ENCODE measurements around the gene CCDC198. TPM values are rescaled to one million over a fixed set of nuclear protein-coding genes. Genes with fewer than 3 reads are reported as not detected.

CCDC198 gene
- total RNA-seq, 1 experiment from 2014 or later = not detected

DNA sequence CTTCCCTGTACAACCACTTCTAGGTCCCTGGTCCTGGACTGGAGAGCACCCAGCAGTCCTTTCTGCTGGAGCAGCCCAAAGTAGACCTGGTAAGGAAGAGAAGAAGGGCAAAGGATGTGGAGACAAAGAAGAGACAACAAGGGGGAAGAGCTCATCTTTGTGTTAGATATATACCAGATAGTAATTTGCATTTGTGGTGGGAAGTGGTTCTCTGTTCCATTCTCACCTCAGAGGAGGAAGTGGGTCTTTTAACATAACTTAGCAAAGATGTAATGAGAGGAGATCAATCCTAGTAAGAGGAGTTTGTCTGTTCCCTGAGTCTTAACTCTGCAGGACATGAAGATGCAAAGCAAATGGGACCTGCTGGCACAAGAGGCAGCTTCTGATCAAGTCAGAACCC is 8.0 kb downstream of the CCDC198 start:
- Histone ChIP-seq H3K36me3 (ENCODE audit: low read depth) (no peaks in the 10 kb centered on the region), H3K4me1 (replicated peaks; ENCODE audit: insufficient read depth) (no peaks in the 10 kb centered on the region), H4K20me1 (ENCODE audit: insufficient read depth) (no peaks in the 10 kb centered on the region), H3K27me3 (ENCODE audit: insufficient read depth, low read depth) (peaks cover 38% of the 10 kb centered on the region), H2AFZ (no peak overlapping the region), H3K79me2 (ENCODE audit: low read depth) (no peaks in the 10 kb centered on the region), H3K9me2 (ENCODE audit: insufficient read depth) (no peaks in the 10 kb centered on the region), H3K4me2 (no peak overlapping the region), H3K9me3 (ENCODE audit: insufficient read depth, low read depth) (no peaks in the 10 kb centered on the region), H3F3A (ENCODE audit: insufficient read depth, low read depth) (no peaks in the 10 kb centered on the region), H3K27ac (no peak overlapping the region), H3K4me3 (no peak overlapping the region)
- intact Hi-C loops (cut with micrococcal nuclease; ENCODE audit: unreplicated experiment) = loop anchor here (2.0 to 5.0 kb wide), 2 partner anchors 387 to 587 kb away; no protein-coding TSS in a partner anchor
- BruUV-seq (replicated peaks) = no TSS peak
- DNase-seq = no peak
- ChIA-PET CTCF (interaction anchor here (0.7 kb wide), 1 partner anchor 997 kb away, joined by 3 read pairs; no protein-coding TSS in a partner anchor), POLR2A (ENCODE audit: unreplicated experiment) (interaction anchor here (0.6 kb wide), 1 partner anchor 96 kb away, joined by 4 read pairs; no protein-coding TSS in a partner anchor)
- no peak for TF ChIP-seq EZH2 (IDR thresholded peaks at IDR 0.05; ENCODE audit: low read depth)
- TF ChIP-seq CTCF (conservative IDR thresholded peaks at IDR 0.05) = no peak

DNA sequence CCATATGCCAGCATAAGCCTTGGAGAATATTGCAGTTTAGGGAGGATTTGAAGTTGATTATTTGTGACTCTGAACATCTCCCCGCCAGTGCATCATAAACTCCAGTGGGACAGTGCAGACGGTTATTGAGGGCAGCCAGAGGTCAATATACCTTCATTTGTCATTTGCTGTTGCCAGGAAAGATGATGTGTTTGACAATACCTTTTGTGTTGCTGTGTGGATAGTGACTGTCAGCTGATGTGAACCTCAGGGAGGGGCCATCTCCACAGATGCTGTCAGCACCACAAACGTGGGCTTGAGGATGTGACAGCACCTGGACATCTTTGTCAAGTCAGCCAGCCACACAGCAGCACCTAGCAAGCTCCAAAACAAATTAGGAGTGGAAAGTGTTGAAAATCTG is 11.5 kb downstream of the CCDC198 start:
- Histone ChIP-seq H3F3A (ENCODE audit: insufficient read depth, low read depth) (no peaks in the 10 kb centered on the region), H2AFZ (no peak overlapping the region), H3K36me3 (ENCODE audit: low read depth) (no peaks in the 10 kb centered on the region), H3K9me2 (ENCODE audit: insufficient read depth) (no peaks in the 10 kb centered on the region), H3K4me2 (no peak overlapping the region), H4K20me1 (ENCODE audit: insufficient read depth) (no peaks in the 10 kb centered on the region), H3K4me1 (replicated peaks; ENCODE audit: insufficient read depth) (no peaks in the 10 kb centered on the region), H3K27me3 (ENCODE audit: insufficient read depth, low read depth) (peaks cover 54% of the 10 kb centered on the region), H3K79me2 (ENCODE audit: low read depth) (no peaks in the 10 kb centered on the region), H3K9me3 (ENCODE audit: insufficient read depth, low read depth) (no peaks in the 10 kb centered on the region), H3K27ac (no peak overlapping the region), H3K4me3 (no peak overlapping the region)
- DNase-seq = no peak
- ChIA-PET POLR2A (ENCODE audit: unreplicated experiment) (no interaction called here), CTCF (no interaction called here)
- BruUV-seq (replicated peaks) = no TSS peak
- intact Hi-C loops (cut with micrococcal nuclease; ENCODE audit: unreplicated experiment) = no loop called here
- no peak for TF ChIP-seq CTCF (conservative IDR thresholded peaks at IDR 0.05)
- no peak for TF ChIP-seq EZH2 (IDR thresholded peaks at IDR 0.05; ENCODE audit: low read depth)

DNA sequence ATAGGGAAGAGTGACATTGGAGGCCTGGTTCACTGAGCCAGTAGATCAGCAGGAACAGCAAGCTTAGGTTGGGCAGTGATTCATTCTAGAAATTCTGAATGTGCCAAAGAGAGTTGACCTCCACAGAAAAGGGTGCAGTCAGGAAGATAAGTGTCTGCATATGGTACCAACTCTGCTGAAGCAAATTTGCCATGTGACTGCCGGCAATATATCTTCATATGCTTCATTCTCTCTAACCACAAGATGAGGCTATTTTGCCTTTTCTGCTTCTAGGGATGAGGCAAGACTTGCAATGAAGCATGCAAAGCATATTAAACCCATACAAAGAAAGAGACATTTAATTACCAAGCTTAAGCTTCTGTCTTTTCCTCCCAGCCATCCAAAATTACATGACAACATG is 13.6 kb downstream of the CCDC198 start:
- no TSS peak for BruUV-seq (replicated peaks)
- H3K4me2 ChIP-seq = no peak overlapping the region
- H3K27me3 ChIP-seq (ENCODE audit: insufficient read depth, low read depth) = peaks cover 56% of the 10 kb centered on the region
- TF ChIP-seq EZH2 (IDR thresholded peaks at IDR 0.05; ENCODE audit: low read depth) (no peak), CTCF (conservative IDR thresholded peaks at IDR 0.05) (no peak)
- H4K20me1 ChIP-seq (ENCODE audit: insufficient read depth) = no peaks in the 10 kb centered on the region
- H3K36me3 ChIP-seq (ENCODE audit: low read depth) = no peaks in the 10 kb centered on the region
- no peaks in the 10 kb centered on the region for H3K9me3 ChIP-seq (ENCODE audit: insufficient read depth, low read depth)
- no peak overlapping the region for H3K4me3 ChIP-seq
- H3K4me1 ChIP-seq (replicated peaks; ENCODE audit: insufficient read depth) = no peaks in the 10 kb centered on the region
- no peaks in the 10 kb centered on the region for H3K9me2 ChIP-seq (ENCODE audit: insufficient read depth)
- no peak for DNase-seq
- intact Hi-C loops (cut with micrococcal nuclease; ENCODE audit: unreplicated experiment) = no loop called here
- POLR2A ChIA-PET (ENCODE audit: unreplicated experiment) = no interaction called here
- no peak overlapping the region for H3K27ac ChIP-seq
- no peak overlapping the region for H2AFZ ChIP-seq
- no peaks in the 10 kb centered on the region for H3K79me2 ChIP-seq (ENCODE audit: low read depth)
- H3F3A ChIP-seq (ENCODE audit: insufficient read depth, low read depth) = no peaks in the 10 kb centered on the region
- CTCF ChIA-PET = no interaction called here
